AG04450 (cell line): ENCODE results near the gene CSTPP1. TPM values are rescaled to one million over a fixed set of nuclear protein-coding genes. Genes with fewer than 3 reads are reported as not detected.

ENCODE experiments used
- CTCF ChIA-PET: fragments of 300-600, 350-600 bp; formaldehyde crosslinking; extraction: SDS; loops from one replicate; lab custom pipeline; 2022; ENCODE audit warnings: antibody characterized with exemption, inconsistent platforms; lab: Charles Lee
- POLR2A ChIA-PET: fragments of 350-600 bp; formaldehyde crosslinking; extraction: SDS; loops from one replicate; lab custom pipeline; 2021; ENCODE audit warnings: antibody characterized with exemption, inconsistent platforms; lab: Yijun Ruan, JAX
- DNase-seq: peaks from one replicate; pipeline ENCODE4 v3.0.0-alpha.2; 2011; ENCODE audit warnings: low read depth, low spot score
- H3K27ac ChIP-seq: one replicate; pipeline ENCODE4 v1.5.1; 2012; ENCODE audit warnings: low read depth, low read length, control low read depth
- H3K27me3 ChIP-seq: one replicate; pipeline ENCODE4 v1.6.0; 2012; ENCODE audit warnings: low read length; ENCODE audit not compliant: control insufficient read depth, insufficient read depth
- H3K4me3 ChIP-seq: 2 replicates; pipeline ENCODE4 v1.5.1; 2011; ENCODE audit warnings: mild to moderate bottlenecking, low read depth, low read length, control low read depth
- H3K9me3 ChIP-seq: 2 replicates; pipeline ENCODE4 v1.5.1; 2012; ENCODE audit warnings: low read length; ENCODE audit not compliant: control insufficient read depth, insufficient read depth
- polyA plus RNA-seq: library from polyadenylated mRNA; depleted of rRNA; stranded (reverse); fragments of >200 nt; gene quantifications from 2 replicates; pipeline ENCODE4 v1.2.3, GENCODE V29; 2011
- TF ChIP-seq, protein P1 (sequence below): IDR thresholded peaks from 2 replicates; pipeline ENCODE4 v1.5.1; 2011; ENCODE audit warnings: low read depth, low read length, control low read depth, inconsistent platforms

Gene CSTPP1
- polyA plus RNA-seq, 1 experiment, result 30.2 TPM

DNA sequence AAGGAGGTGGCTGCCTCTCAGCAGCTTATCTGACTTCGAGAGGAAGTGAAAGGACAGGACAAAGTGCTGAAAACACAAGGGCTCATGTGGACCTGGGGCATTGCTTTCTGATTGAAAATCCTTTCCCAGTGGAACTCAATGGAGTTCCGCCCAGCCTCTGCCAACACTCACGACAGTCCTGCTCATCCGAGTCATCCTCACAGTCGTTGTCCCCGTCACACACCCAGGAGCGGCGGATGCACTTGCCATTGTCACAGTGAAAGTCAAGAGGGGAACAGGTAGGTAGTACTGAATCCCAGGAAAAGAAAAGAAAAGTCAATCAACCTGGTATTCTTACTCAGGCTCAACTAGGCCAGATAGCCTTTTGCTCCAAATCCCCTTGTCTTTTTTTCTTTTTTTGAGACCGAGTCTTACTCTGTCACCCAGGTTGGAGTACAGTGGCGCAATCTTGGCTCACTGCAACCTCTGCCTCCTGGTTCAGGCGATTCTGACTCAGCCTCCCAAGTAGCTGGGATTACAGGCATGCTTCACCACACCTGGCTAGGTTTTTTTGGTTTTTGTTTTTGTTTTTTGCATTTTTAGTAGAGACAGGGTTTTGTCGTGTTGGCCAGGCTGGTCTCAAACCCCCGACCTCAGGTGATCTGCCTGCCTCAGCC, 36.3 kb upstream of the CSTPP1 start:
- Histone ChIP-seq H3K27me3 (no peaks in the 10 kb centered on the region), H3K9me3 (no peaks in the 10 kb centered on the region), H3K27ac (no peak overlapping the region), H3K4me3 (no peak overlapping the region)
- ChIA-PET CTCF (interaction anchor here (1.8 kb wide), 1 partner anchor 252 kb away, joined by 4 read pairs; no protein-coding TSS in a partner anchor), POLR2A (no interaction called here)
- TF ChIP-seq, protein P1, sequence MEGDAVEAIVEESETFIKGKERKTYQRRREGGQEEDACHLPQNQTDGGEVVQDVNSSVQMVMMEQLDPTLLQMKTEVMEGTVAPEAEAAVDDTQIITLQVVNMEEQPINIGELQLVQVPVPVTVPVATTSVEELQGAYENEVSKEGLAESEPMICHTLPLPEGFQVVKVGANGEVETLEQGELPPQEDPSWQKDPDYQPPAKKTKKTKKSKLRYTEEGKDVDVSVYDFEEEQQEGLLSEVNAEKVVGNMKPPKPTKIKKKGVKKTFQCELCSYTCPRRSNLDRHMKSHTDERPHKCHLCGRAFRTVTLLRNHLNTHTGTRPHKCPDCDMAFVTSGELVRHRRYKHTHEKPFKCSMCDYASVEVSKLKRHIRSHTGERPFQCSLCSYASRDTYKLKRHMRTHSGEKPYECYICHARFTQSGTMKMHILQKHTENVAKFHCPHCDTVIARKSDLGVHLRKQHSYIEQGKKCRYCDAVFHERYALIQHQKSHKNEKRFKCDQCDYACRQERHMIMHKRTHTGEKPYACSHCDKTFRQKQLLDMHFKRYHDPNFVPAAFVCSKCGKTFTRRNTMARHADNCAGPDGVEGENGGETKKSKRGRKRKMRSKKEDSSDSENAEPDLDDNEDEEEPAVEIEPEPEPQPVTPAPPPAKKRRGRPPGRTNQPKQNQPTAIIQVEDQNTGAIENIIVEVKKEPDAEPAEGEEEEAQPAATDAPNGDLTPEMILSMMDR, result no peak
- DNase-seq, result no peak

DNA sequence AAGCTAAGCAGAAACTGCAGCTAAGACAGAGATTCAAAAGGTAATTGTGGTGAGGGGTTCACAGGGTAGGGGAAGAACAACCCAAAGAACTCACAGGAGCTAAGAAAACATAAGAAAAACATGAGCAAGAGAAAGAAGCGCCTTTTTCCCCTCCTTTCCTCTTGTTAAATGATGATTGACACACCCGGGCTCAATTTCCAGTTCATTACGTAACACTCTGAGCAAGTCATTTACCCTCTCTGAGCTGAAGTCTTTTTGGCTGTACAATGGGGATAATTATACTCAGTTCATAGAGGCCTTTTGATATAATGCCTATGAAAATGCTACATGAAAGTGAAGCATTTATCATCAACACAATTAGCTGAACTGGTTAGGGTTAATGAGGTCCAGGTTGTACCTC, 35.4 kb upstream of the CSTPP1 start:
- H3K9me3 ChIP-seq, result no peaks in the 10 kb centered on the region
- POLR2A ChIA-PET, result interaction anchor here (0.6 kb wide), 1 partner anchor 49 kb away, joined by 6 read pairs; no protein-coding TSS in a partner anchor
- DNase-seq, result no peak
- CTCF ChIA-PET, result interaction anchor here (1.1 to 1.8 kb wide), 2 partner anchors 252 to 253 kb away, joined by 4 read pairs; no protein-coding TSS in a partner anchor
- TF ChIP-seq, protein P1, result no peak
- no peak overlapping the region for H3K4me3 ChIP-seq
- H3K27ac ChIP-seq, result no peak overlapping the region
- H3K27me3 ChIP-seq, result no peaks in the 10 kb centered on the region

DNA sequence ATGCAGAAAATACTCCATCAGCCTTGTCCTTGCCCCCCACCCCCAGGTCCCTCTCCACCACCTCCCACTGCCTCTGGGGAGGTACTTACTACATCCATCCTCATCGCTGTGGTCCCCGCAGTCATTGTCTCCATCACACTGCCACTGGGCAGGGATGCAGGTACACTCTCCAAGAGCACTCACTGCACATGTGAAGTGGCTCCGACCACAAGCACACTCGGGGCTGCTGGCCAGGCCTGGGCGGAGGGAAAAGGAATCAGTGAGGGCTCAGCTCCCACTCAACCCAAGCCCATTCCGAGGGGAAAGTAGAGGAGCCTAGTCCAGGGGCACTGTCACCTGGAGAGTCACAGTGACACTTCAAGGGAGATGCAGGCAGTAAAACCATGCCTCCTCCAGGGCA, 33.9 kb upstream of the CSTPP1 start:
- H3K4me3 ChIP-seq, result no peak overlapping the region
- ChIA-PET POLR2A (no interaction called here), CTCF (no interaction called here)
- no peaks in the 10 kb centered on the region for H3K27me3 ChIP-seq
- no peak overlapping the region for H3K27ac ChIP-seq
- H3K9me3 ChIP-seq, result no peaks in the 10 kb centered on the region
- DNase-seq, result no peak
- TF ChIP-seq, protein P1, result no peak

DNA sequence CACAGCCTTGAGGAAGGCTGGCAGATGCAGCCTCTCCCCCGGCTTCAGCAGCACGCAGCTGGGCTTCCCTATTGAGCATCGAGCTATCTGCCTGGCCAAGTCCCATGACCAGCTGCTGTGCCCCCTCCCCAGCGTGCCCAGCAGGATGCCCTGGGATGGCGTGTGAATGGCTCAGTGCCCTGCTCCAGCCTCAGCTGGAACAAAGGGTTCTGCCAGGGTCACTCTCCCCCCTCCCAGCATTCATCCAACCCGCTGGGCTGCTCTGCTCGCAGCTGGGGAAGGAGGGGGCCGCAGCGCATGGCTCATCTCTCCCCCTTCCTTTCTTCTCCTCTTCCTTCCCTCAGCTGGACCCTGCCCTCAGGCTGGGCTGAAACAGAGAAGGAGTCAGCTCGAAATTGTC, 32.7 kb upstream of the CSTPP1 start:
- TF ChIP-seq, protein P1, result no peak
- ChIA-PET CTCF (interaction anchor here (1.0 kb wide), 1 partner anchor 11 kb away, joined by 3 read pairs; no protein-coding TSS in a partner anchor), POLR2A (no interaction called here)
- Histone ChIP-seq H3K9me3 (no peaks in the 10 kb centered on the region), H3K27ac (no peak overlapping the region), H3K27me3 (no peaks in the 10 kb centered on the region), H3K4me3 (no peak overlapping the region)
- no peak for DNase-seq

DNA sequence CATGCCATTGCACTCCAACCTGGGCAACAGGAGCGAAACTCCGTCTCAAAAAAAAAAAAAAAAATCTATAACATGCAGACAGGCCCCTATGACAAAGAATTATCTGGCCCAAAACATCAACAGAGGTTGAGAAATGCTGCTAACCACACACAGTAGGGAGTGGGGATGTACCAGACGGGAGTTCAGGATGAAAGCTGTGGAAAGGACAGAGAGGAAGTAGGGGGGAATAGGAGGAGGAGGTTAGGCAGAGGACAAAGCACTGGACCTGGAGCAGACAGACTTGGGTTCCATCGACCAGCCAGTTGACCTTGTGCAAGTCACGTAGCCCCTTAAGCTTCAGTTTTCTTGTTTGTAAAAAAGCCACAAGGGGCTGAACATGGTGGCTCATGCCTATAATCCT, 30.8 kb upstream of the CSTPP1 start:
- H3K9me3 ChIP-seq, result no peaks in the 10 kb centered on the region
- TF ChIP-seq, protein P1, result no peak
- no peak for DNase-seq
- no peak overlapping the region for H3K27ac ChIP-seq
- ChIA-PET POLR2A (no interaction called here), CTCF (interaction anchor here (0.7 to 3.1 kb wide), 5 partner anchors 11 to 248 kb away, joined by 3 to 18 read pairs (median 5); no protein-coding TSS in a partner anchor)
- H3K4me3 ChIP-seq, result no peak overlapping the region
- no peaks in the 10 kb centered on the region for H3K27me3 ChIP-seq
